Measurements from ENCODE around the gene ALPK1.

The ALPK1 gene

DNA sequence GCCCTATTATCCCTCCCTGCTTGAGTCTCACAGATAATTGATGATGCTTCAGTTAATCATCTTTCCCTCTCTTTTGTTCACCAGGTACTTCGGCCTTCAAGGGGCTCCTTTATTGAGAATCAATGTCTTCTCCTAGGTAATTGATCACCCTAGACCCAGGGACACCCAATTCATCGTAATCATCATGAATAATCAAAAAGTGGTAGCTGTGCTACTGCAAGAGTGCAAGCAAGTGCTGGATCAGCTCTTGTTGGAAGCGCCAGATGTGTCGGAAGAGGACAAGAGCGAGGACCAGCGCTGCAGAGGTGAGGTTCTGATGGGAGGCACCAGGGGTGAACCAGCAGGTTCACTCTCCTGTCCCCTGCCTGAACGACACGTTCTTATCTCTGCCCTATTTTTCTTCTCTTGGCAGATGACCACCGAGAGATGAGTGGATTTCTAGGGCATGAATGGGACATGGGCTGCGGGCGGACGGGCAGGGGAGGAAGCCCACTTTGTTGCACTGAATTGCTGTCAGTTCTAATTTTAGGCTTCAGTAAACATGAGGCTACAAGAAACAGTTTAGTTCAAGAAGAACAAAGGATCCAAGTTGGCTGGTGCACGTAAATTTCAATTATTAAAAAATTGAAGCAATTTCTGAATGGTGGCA lies 80.5 kb downstream of the ALPK1 start:
- H3K4me3 ChIP-seq (ENCODE audit: low read depth, low read length) = no peak overlapping the region
- H3K79me1 ChIP-seq (ENCODE audit: low read length) = no peaks in the 10 kb centered on the region
- H3K79me2 ChIP-seq (ENCODE audit: control insufficient read depth, insufficient read depth, low read length, poor library complexity) = no peaks in the 10 kb centered on the region
- H2BK5ac ChIP-seq (ENCODE audit: low read depth, low read length, poor library complexity) = no peak overlapping the region
- H3K27ac ChIP-seq (ENCODE audit: low read depth, low read length) = no peak overlapping the region
- peaks cover 2% of the 10 kb centered on the region for H3K27me3 ChIP-seq (ENCODE audit: insufficient read depth, low read length)
- no peak for DNase-seq
- no CpG with 5 or more reads among the region's 13 CpGs for WGBS (ENCODE audit: extremely low coverage, insufficient coverage, insufficient read length)
- no peak overlapping the region for H2AK5ac ChIP-seq (ENCODE audit: low read length)
- no peaks in the 10 kb centered on the region for H3K36me3 ChIP-seq (ENCODE audit: control insufficient read depth in 1 of 2, insufficient read depth in 2 of 2, low read length in 2 of 2)
- H3K4me1 ChIP-seq (ENCODE audit: control insufficient read depth in 1 of 2, insufficient read depth in 2 of 2, low read length in 2 of 2) = peaks cover 2 to 3% of the 10 kb centered on the region in 2 experiments
- no peak overlapping the region for H3K14ac ChIP-seq (ENCODE audit: low read length)
- H3K18ac ChIP-seq (ENCODE audit: low read length) = no peak overlapping the region
- no peak overlapping the region for H3K4me2 ChIP-seq (ENCODE audit: low read length)
- no peak overlapping the region for H3K23ac ChIP-seq (ENCODE audit: low read length)
- H2AFZ ChIP-seq (ENCODE audit: insufficient read depth, low read length, poor library complexity) = no peak overlapping the region
- H4K12ac ChIP-seq (ENCODE audit: low read depth, low read length) = no peak overlapping the region
- no peak overlapping the region for H4K8ac ChIP-seq (ENCODE audit: low read depth, low read length)
- no peak overlapping the region for H2BK12ac ChIP-seq (ENCODE audit: low read length)
- no peak overlapping the region for H3K9ac ChIP-seq (ENCODE audit: low read length)
- no peak overlapping the region for H2BK120ac ChIP-seq (ENCODE audit: insufficient read depth, low read length, poor library complexity)
- no peaks in the 10 kb centered on the region for H3K9me3 ChIP-seq (ENCODE audit: insufficient read depth, low read depth, low read length)
- H3K4ac ChIP-seq (ENCODE audit: low read depth, low read length) = no peak overlapping the region
- H4K91ac ChIP-seq (ENCODE audit: low read depth, low read length) = no peak overlapping the region

- Histone ChIP-seq H3K36me3 (ENCODE audit: control insufficient read depth in 1 of 2, insufficient read depth in 2 of 2, low read length in 2 of 2) (no peaks in the 10 kb centered on the region), H4K12ac (ENCODE audit: low read depth, low read length) (no peak overlapping the region), H3K79me2 (ENCODE audit: control insufficient read depth, insufficient read depth, low read length, poor library complexity) (no peaks in the 10 kb centered on the region), H2BK120ac (ENCODE audit: insufficient read depth, low read length, poor library complexity) (no peak overlapping the region), H3K27me3 (ENCODE audit: insufficient read depth, low read length) (peaks cover 2% of the 10 kb centered on the region), H3K4ac (ENCODE audit: low read depth, low read length) (no peak overlapping the region), H2BK12ac (ENCODE audit: low read length) (no peak overlapping the region), H3K9ac (ENCODE audit: low read length) (no peak overlapping the region), H3K4me3 (ENCODE audit: low read depth, low read length) (no peak overlapping the region), H4K8ac (ENCODE audit: low read depth, low read length) (no peak overlapping the region), H2AK5ac (ENCODE audit: low read length) (no peak overlapping the region), H3K14ac (ENCODE audit: low read length) (no peak overlapping the region), H3K4me2 (ENCODE audit: low read length) (no peak overlapping the region), H3K18ac (ENCODE audit: low read length) (no peak overlapping the region), H2AFZ (ENCODE audit: insufficient read depth, low read length, poor library complexity) (no peak overlapping the region), H2BK5ac (ENCODE audit: low read depth, low read length, poor library complexity) (no peak overlapping the region), H4K91ac (ENCODE audit: low read depth, low read length) (no peak overlapping the region), H3K27ac (ENCODE audit: low read depth, low read length) (no peak overlapping the region), H3K4me1 (ENCODE audit: control insufficient read depth in 1 of 2, insufficient read depth in 2 of 2, low read length in 2 of 2) (peaks cover 2 to 3% of the 10 kb centered on the region in 2 experiments), H3K23ac (ENCODE audit: low read length) (no peak overlapping the region), H3K79me1 (ENCODE audit: low read length) (no peaks in the 10 kb centered on the region), H3K9me3 (ENCODE audit: insufficient read depth, low read depth, low read length) (no peaks in the 10 kb centered on the region)
- no peak for DNase-seq
- no CpG with 5 or more reads among the region's 3 CpGs for WGBS (ENCODE audit: extremely low coverage, insufficient coverage, insufficient read length)
Measured at GRCh38 chr4:112378243-112378620, 81.1 kb downstream of the ALPK1 start.

- Histone ChIP-seq H2AFZ (ENCODE audit: insufficient read depth, low read length, poor library complexity) (no peak overlapping the region), H2BK5ac (ENCODE audit: low read depth, low read length, poor library complexity) (no peak overlapping the region), H3K9me3 (ENCODE audit: insufficient read depth, low read depth, low read length) (no peaks in the 10 kb centered on the region), H3K36me3 (ENCODE audit: control insufficient read depth in 1 of 2, insufficient read depth in 2 of 2, low read length in 2 of 2) (no peaks in the 10 kb centered on the region), H2AK5ac (ENCODE audit: low read length) (no peak overlapping the region), H3K4me1 (ENCODE audit: control insufficient read depth in 1 of 2, insufficient read depth in 2 of 2, low read length in 2 of 2) (peaks cover 2 to 3% of the 10 kb centered on the region in 2 experiments), H3K18ac (ENCODE audit: low read length) (no peak overlapping the region), H3K27ac (ENCODE audit: low read depth, low read length) (no peak overlapping the region), H3K4ac (ENCODE audit: low read depth, low read length) (no peak overlapping the region), H4K91ac (ENCODE audit: low read depth, low read length) (no peak overlapping the region), H3K9ac (ENCODE audit: low read length) (no peak overlapping the region), H3K27me3 (ENCODE audit: insufficient read depth, low read length) (peaks cover 2% of the 10 kb centered on the region), H4K12ac (ENCODE audit: low read depth, low read length) (no peak overlapping the region), H3K14ac (ENCODE audit: low read length) (no peak overlapping the region), H3K4me2 (ENCODE audit: low read length) (no peak overlapping the region), H2BK12ac (ENCODE audit: low read length) (no peak overlapping the region), H2BK120ac (ENCODE audit: insufficient read depth, low read length, poor library complexity) (no peak overlapping the region), H3K23ac (ENCODE audit: low read length) (no peak overlapping the region), H3K4me3 (ENCODE audit: low read depth, low read length) (no peak overlapping the region), H4K8ac (ENCODE audit: low read depth, low read length) (no peak overlapping the region), H3K79me1 (ENCODE audit: low read length) (no peaks in the 10 kb centered on the region), H3K79me2 (ENCODE audit: control insufficient read depth, insufficient read depth, low read length, poor library complexity) (no peaks in the 10 kb centered on the region)
- DNase-seq = no peak
- no CpG with 5 or more reads among the region's 3 CpGs for WGBS (ENCODE audit: extremely low coverage, insufficient coverage, insufficient read length)
Measured at GRCh38 chr4:112378858-112379257, 81.7 kb downstream of the ALPK1 start.

GRCh38 chr4:112379306-112379705 lies 82.1 kb downstream of the ALPK1 start:
- no CpG with 5 or more reads among the region's 26 CpGs for WGBS (ENCODE audit: extremely low coverage, insufficient coverage, insufficient read length)
- Histone ChIP-seq H2AK5ac (ENCODE audit: low read length) (no peak overlapping the region), H2BK12ac (ENCODE audit: low read length) (no peak overlapping the region), H4K12ac (ENCODE audit: low read depth, low read length) (no peak overlapping the region), H4K8ac (ENCODE audit: low read depth, low read length) (no peak overlapping the region), H2AFZ (ENCODE audit: insufficient read depth, low read length, poor library complexity) (no peak overlapping the region), H3K4me3 (ENCODE audit: low read depth, low read length) (no peak overlapping the region), H3K36me3 (ENCODE audit: control insufficient read depth in 1 of 2, insufficient read depth in 2 of 2, low read length in 2 of 2) (no peaks in the 10 kb centered on the region), H3K79me1 (ENCODE audit: low read length) (no peaks in the 10 kb centered on the region), H3K79me2 (ENCODE audit: control insufficient read depth, insufficient read depth, low read length, poor library complexity) (no peaks in the 10 kb centered on the region), H3K9ac (ENCODE audit: low read length) (no peak overlapping the region), H3K27ac (ENCODE audit: low read depth, low read length) (no peak overlapping the region), H3K4me1 (ENCODE audit: control insufficient read depth in 1 of 2, insufficient read depth in 2 of 2, low read length in 2 of 2) (peaks cover 2 to 3% of the 10 kb centered on the region in 2 experiments), H3K23ac (ENCODE audit: low read length) (no peak overlapping the region), H3K14ac (ENCODE audit: low read length) (no peak overlapping the region), H3K27me3 (ENCODE audit: insufficient read depth, low read length) (peaks cover 2% of the 10 kb centered on the region), H3K4me2 (ENCODE audit: low read length) (peak overlapping the region; percentile 51), H2BK120ac (ENCODE audit: insufficient read depth, low read length, poor library complexity) (no peak overlapping the region), H4K91ac (ENCODE audit: low read depth, low read length) (no peak overlapping the region), H3K18ac (ENCODE audit: low read length) (no peak overlapping the region), H2BK5ac (ENCODE audit: low read depth, low read length, poor library complexity) (no peak overlapping the region), H3K4ac (ENCODE audit: low read depth, low read length) (no peak overlapping the region), H3K9me3 (ENCODE audit: insufficient read depth, low read depth, low read length) (no peaks in the 10 kb centered on the region)
- DNase-seq = no peak

All from trophoblast cell (in vitro differentiated cells and primary cell).